SK-N-SH (cell line): ENCODE data around the gene MYMK. TPM values are rescaled to one million over a fixed set of nuclear protein-coding genes. Genes with fewer than 3 reads are reported as not detected.

Source experiments
- CTCF ChIA-PET: fragments of 300-600, 350-600 bp; formaldehyde crosslinking; extraction: SDS; loops from one replicate; lab custom pipeline; 2021; lab: Yijun Ruan, JAX
- POLR2A ChIA-PET: fragments of 350-600 bp; sonication (Branson Sonifier 250); formaldehyde crosslinking; extraction: SDS; loops from one replicate; lab custom pipeline; 2020; ENCODE audit warnings: antibody characterized with exemption, inconsistent platforms; lab: Yijun Ruan, JAX
- DNase-seq: peaks from one replicate; pipeline ENCODE4 v3.0.0; 2012
- H2AFZ ChIP-seq: fragments of 200-600 bp; sonication (generic); 2 replicates; pipeline ENCODE4 v1.8.1; 2016; ENCODE audit warnings: antibody characterized with exemption, mild to moderate bottlenecking, low read depth
- H3F3A ChIP-seq: fragments of 200-600 bp; sonication (generic); replicated peaks from 2 replicates; pipeline ENCODE3; 2016; ENCODE audit warnings: antibody characterized with exemption, mild to moderate bottlenecking; ENCODE audit not compliant: insufficient read depth
- H3K27ac ChIP-seq, 2 experiments: fragments of 200-500 bp in 1 of 2; fragments of 200-600 bp in 1 of 2; sonication (Bioruptor generic) in 1 of 2; sonication (generic), shearing (Covaris generic) in 1 of 2; 2 replicates each; pipeline versions ENCODE4 v1.5.1 to v1.6.1; 2014 to 2016; ENCODE audit warnings: low read depth in 2 of 2, inconsistent platforms in 1 of 2, low read length in 1 of 2, mild to moderate bottlenecking in 1 of 2, mixed read lengths in 1 of 2
- H3K27me3 ChIP-seq: fragments of 200-600 bp; sonication (generic), shearing (Covaris generic); 2 replicates; pipeline ENCODE4 v1.6.1; 2016; ENCODE audit warnings: mixed run types; ENCODE audit not compliant: insufficient read depth
- H3K36me3 ChIP-seq, 2 experiments: fragments of 200-500 bp in 1 of 2; fragments of 200-600 bp in 1 of 2; sonication (Bioruptor generic) in 1 of 2; sonication (generic) in 1 of 2; replicated peaks in 1 of 2; 2 replicates each; pipeline versions ENCODE3 to v1.5.1; 2014 to 2016; ENCODE audit warnings: low read length in 1 of 2, mild to moderate bottlenecking in 1 of 2; ENCODE audit not compliant: insufficient read depth in 2 of 2, control insufficient read depth in 1 of 2
- H3K4me1 ChIP-seq, 2 experiments: fragments of 200-500 bp in 1 of 2; fragments of 200-600 bp in 1 of 2; sonication (Bioruptor generic) in 1 of 2; sonication (generic), shearing (Covaris generic) in 1 of 2; 2 replicates each; pipeline versions ENCODE4 v1.5.1 to v1.6.1; 2014 to 2016; ENCODE audit warnings: low read depth in 1 of 2, low read length in 1 of 2, mixed run types in 1 of 2; ENCODE audit not compliant: insufficient read depth in 2 of 2, control insufficient read depth in 1 of 2
- H3K4me2 ChIP-seq: fragments of 200-600 bp; sonication (generic), shearing (Covaris generic); 2 replicates; pipeline ENCODE4 v1.6.1; 2017; ENCODE audit warnings: mixed run types
- H3K4me3 ChIP-seq, 2 experiments: fragments of 200-500 bp in 1 of 2; fragments of 200-600 bp in 1 of 2; sonication (Bioruptor generic) in 1 of 2; sonication (generic), shearing (Covaris generic) in 1 of 2; 2 replicates each; pipeline versions ENCODE4 v1.5.1 to v1.8.1; 2014 to 2016; ENCODE audit warnings: low read depth in 2 of 2, inconsistent platforms in 1 of 2, low read length in 1 of 2, mild to moderate bottlenecking in 1 of 2, mixed read lengths in 1 of 2, moderate library complexity in 1 of 2
- H3K79me2 ChIP-seq: fragments of 200-600 bp; sonication (generic); 2 replicates; pipeline ENCODE4 v1.8.1; 2017; ENCODE audit warnings: mild to moderate bottlenecking; ENCODE audit not compliant: insufficient read depth
- H3K9ac ChIP-seq: fragments of 200-600 bp; sonication (generic); 2 replicates; pipeline ENCODE4 v1.6.1; 2017; ENCODE audit warnings: mixed run types
- H3K9me2 ChIP-seq: fragments of 200-600 bp; sonication (generic); 2 replicates; pipeline ENCODE4 v1.6.1; 2017; ENCODE audit warnings: mixed run types
- H3K9me3 ChIP-seq: fragments of 200-600 bp; sonication (generic); 2 replicates; pipeline ENCODE4 v1.6.1; 2017; ENCODE audit warnings: mixed run types, mild to moderate bottlenecking, moderate library complexity
- H4K20me1 ChIP-seq: fragments of 200-600 bp; sonication (generic); 2 replicates; pipeline ENCODE4 v1.6.1; 2017; ENCODE audit warnings: mild to moderate bottlenecking, mixed run types; ENCODE audit not compliant: insufficient read depth
- CHD2 ChIP-seq: fragments of 150-350 bp; IDR thresholded peaks from 2 replicates; pipeline ENCODE4 v1.6.1; 2018; ENCODE audit warnings: low read length; ENCODE audit not compliant: partially characterized antibody
- EP300 ChIP-seq, 2 experiments: IDR thresholded peaks; 2 replicates each; pipeline versions ENCODE4 v1.4.0 to v1.6.1; 2012; ENCODE audit warnings: borderline replicate concordance in 1 of 2, low read depth in 1 of 2, low read length in 1 of 2
- EZH2phosphoT487 ChIP-seq: fragments of 200-600 bp; sonication (generic); IDR thresholded peaks from 2 replicates; pipeline ENCODE4 v1.6.1; 2017; ENCODE audit warnings: low read depth, mixed run types, mild to moderate bottlenecking, antibody characterized with exemption, moderate library complexity, borderline replicate concordance
- FOXM1 ChIP-seq: IDR thresholded peaks from 2 replicates; pipeline ENCODE4 v1.4.0; 2012; ENCODE audit warnings: low read depth, mild to moderate bottlenecking
- GATA2 ChIP-seq: sonication (generic); formaldehyde crosslinking; IDR thresholded peaks from 2 replicates; pipeline ENCODE4 v1.5.0; 2020; ENCODE audit warnings: mild to moderate bottlenecking, missing genetic modification reagents
- JUND ChIP-seq: IDR thresholded peaks from 2 replicates; pipeline ENCODE4 v1.4.0; 2012
- MEF2A ChIP-seq: IDR thresholded peaks from 2 replicates; pipeline ENCODE4 v1.4.0; 2012; ENCODE audit warnings: low read depth, borderline replicate concordance
- MXI1 ChIP-seq: IDR thresholded peaks from 2 replicates; pipeline ENCODE4 v1.6.1; 2012; ENCODE audit warnings: mild to moderate bottlenecking, low read depth, low read length, improper control_type of control experiment
- NFIC ChIP-seq: IDR thresholded peaks from 2 replicates; pipeline ENCODE4 v1.4.0; 2012; ENCODE audit warnings: borderline replicate concordance
- NRF1 ChIP-seq: IDR thresholded peaks from 2 replicates; pipeline ENCODE4 v1.6.1; 2012; ENCODE audit warnings: low read depth, mild to moderate bottlenecking, low read length
- POLR2AphosphoS5 ChIP-seq: IDR thresholded peaks from 2 replicates; pipeline ENCODE4 v1.6.1; 2012; ENCODE audit warnings: low read depth, low read length
- RAD21 ChIP-seq: IDR thresholded peaks from 2 replicates; pipeline ENCODE4 v1.6.1; 2012; ENCODE audit warnings: mild to moderate bottlenecking, low read length
- RFX5 ChIP-seq: IDR thresholded peaks from 2 replicates; pipeline ENCODE4 v1.6.1; 2012; ENCODE audit warnings: mild to moderate bottlenecking, improper control_type of control experiment, low read length
- SMC3 ChIP-seq: IDR thresholded peaks from 2 replicates; pipeline ENCODE4 v1.6.1; 2012; ENCODE audit warnings: low read depth, low read length, improper control_type of control experiment
- TAF1 ChIP-seq: IDR thresholded peaks from 2 replicates; pipeline ENCODE4 v1.6.1; 2012; ENCODE audit warnings: low read depth, mild to moderate bottlenecking, low read length, moderate library complexity, borderline replicate concordance
- TCF12 ChIP-seq: IDR thresholded peaks from 2 replicates; pipeline ENCODE4 v1.4.0; 2012
- USF2 ChIP-seq: fragments of 150-350 bp; IDR thresholded peaks from 2 replicates; pipeline ENCODE4 v1.6.1; 2017; ENCODE audit warnings: antibody characterized with exemption, low read length, low read depth, borderline replicate concordance
- YY1 ChIP-seq: IDR thresholded peaks from 2 replicates; pipeline ENCODE4 v1.4.0; 2012; ENCODE audit warnings: low read depth, mild to moderate bottlenecking
- WGBS: methylation state at CpG from one replicate; pipeline ENCODE4 v1.1.6; 2017; ENCODE audit warnings: low lambda C conversion rate; 5-methylcytosine and 5-hydroxymethylcytosine counted together
- polyA plus RNA-seq, 3 experiments: library from polyadenylated mRNA; depleted of rRNA; stranded (reverse); fragments of >200 nt; gene quantifications; 2 replicates each; pipeline ENCODE4 v1.2.3, GENCODE V29; 2012
- TF ChIP-seq, protein P1 (sequence below): fragments of 200-600 bp; sonication (generic); IDR thresholded peaks from 2 replicates; pipeline ENCODE4 v1.6.1; 2017; ENCODE audit warnings: antibody characterized with exemption, mild to moderate bottlenecking, moderate library complexity
- TF ChIP-seq, protein P2 (sequence below): IDR thresholded peaks from 2 replicates; pipeline ENCODE4 v1.4.0; 2012; ENCODE audit warnings: low read depth, borderline replicate concordance

The MYMK gene
- polyA plus RNA-seq, 1 of the 3 experiments (the other 2 are of a cell fraction): not detected

- no peaks in the 10 kb centered on the region for H3K27me3 ChIP-seq
Observed at GRCh38 chr9:133518706-133519449, 5.9 kb downstream of the MYMK start.

DNA sequence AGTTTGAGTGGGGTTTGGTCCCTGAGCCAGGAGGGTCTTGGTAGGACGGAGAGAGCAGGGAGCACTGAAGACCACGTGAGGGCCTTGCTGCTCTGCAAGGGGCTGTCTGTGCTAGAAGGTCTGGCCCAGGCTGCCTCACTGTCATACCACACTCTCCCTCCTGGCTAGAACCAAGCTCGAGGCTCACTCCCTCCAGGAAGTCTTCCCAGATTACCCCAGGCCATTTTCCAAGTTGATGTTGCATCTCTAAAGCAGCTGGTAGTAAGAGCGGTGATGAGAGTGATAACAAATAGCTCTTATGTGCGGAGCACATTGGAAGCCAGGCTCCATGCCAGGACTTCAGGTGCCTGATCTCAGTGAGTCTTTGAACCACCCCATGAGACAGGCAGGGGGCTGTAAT lies 6.6 kb downstream of the MYMK start:
- no peak overlapping the region for H3K4me2 ChIP-seq
- H3K79me2 ChIP-seq: no peaks in the 10 kb centered on the region
- no peaks in the 10 kb centered on the region for H3F3A ChIP-seq
- no peak overlapping the region; a peak in 1 of 4 replicates for H3K27ac ChIP-seq
- H3K4me1 ChIP-seq: peaks cover 0 to 80% of the 10 kb centered on the region in 2 experiments; a peak in 2 of 4 replicates
- DNase-seq: no peak
- 61% methylated on average over 5 of the region's 5 CpGs for WGBS
- no peak overlapping the region for H3K9ac ChIP-seq
- POLR2A ChIA-PET: no interaction called here
- no peak overlapping the region for H3K4me3 ChIP-seq
- no peaks in the 10 kb centered on the region for H3K27me3 ChIP-seq
- H2AFZ ChIP-seq: no peak overlapping the region
- no peaks in the 10 kb centered on the region for H3K9me3 ChIP-seq
- H3K36me3 ChIP-seq: no peaks in the 10 kb centered on the region
- H4K20me1 ChIP-seq: no peaks in the 10 kb centered on the region
- CTCF ChIA-PET: interaction anchor here (0.8 to 1.2 kb wide), 4 partner anchors 15 to 41 kb away, joined by 3 to 4 read pairs (median 3); no protein-coding TSS in a partner anchor
- H3K9me2 ChIP-seq: no peaks in the 10 kb centered on the region
- TF ChIP-seq, protein P1, sequence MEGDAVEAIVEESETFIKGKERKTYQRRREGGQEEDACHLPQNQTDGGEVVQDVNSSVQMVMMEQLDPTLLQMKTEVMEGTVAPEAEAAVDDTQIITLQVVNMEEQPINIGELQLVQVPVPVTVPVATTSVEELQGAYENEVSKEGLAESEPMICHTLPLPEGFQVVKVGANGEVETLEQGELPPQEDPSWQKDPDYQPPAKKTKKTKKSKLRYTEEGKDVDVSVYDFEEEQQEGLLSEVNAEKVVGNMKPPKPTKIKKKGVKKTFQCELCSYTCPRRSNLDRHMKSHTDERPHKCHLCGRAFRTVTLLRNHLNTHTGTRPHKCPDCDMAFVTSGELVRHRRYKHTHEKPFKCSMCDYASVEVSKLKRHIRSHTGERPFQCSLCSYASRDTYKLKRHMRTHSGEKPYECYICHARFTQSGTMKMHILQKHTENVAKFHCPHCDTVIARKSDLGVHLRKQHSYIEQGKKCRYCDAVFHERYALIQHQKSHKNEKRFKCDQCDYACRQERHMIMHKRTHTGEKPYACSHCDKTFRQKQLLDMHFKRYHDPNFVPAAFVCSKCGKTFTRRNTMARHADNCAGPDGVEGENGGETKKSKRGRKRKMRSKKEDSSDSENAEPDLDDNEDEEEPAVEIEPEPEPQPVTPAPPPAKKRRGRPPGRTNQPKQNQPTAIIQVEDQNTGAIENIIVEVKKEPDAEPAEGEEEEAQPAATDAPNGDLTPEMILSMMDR: no peak
- TF ChIP-seq TAF1: no peak
- no peak for TF ChIP-seq USF2
- TF ChIP-seq NFIC: no peak
- TF ChIP-seq JUND: no peak
- no peak for TF ChIP-seq NRF1
- no peak for TF ChIP-seq EZH2phosphoT487
- no peak for TF ChIP-seq MEF2A
- TF ChIP-seq GATA2 (CRISPR knock-in tag): no peak
- TF ChIP-seq POLR2AphosphoS5: no peak
- TF ChIP-seq SMC3: no peak
- no peak for TF ChIP-seq YY1
- no peak for TF ChIP-seq EP300 (IDR thresholded peaks at IDR 0.05; ENCODE audit: borderline replicate concordance in 1 of 2, low read depth in 1 of 2, low read length in 1 of 2)

More at GRCh38 chr9:133518706-133519449, 5.9 kb downstream of the MYMK start:
- H4K20me1 ChIP-seq: no peaks in the 10 kb centered on the region
- POLR2A ChIA-PET: no interaction called here
- peaks cover 0 to 79% of the 10 kb centered on the region in 2 experiments; a peak in 1 of 4 replicates for H3K4me1 ChIP-seq
- TF ChIP-seq RFX5 (no peak), NFIC (no peak), EP300 (IDR thresholded peaks at IDR 0.05; ENCODE audit: borderline replicate concordance in 1 of 2, low read depth in 1 of 2, low read length in 1 of 2) (no peak), FOXM1 (no peak), RAD21 (no peak), JUND (no peak), USF2 (no peak), TCF12 (no peak), CHD2 (no peak), MXI1 (no peak)
- TF ChIP-seq, protein P2, sequence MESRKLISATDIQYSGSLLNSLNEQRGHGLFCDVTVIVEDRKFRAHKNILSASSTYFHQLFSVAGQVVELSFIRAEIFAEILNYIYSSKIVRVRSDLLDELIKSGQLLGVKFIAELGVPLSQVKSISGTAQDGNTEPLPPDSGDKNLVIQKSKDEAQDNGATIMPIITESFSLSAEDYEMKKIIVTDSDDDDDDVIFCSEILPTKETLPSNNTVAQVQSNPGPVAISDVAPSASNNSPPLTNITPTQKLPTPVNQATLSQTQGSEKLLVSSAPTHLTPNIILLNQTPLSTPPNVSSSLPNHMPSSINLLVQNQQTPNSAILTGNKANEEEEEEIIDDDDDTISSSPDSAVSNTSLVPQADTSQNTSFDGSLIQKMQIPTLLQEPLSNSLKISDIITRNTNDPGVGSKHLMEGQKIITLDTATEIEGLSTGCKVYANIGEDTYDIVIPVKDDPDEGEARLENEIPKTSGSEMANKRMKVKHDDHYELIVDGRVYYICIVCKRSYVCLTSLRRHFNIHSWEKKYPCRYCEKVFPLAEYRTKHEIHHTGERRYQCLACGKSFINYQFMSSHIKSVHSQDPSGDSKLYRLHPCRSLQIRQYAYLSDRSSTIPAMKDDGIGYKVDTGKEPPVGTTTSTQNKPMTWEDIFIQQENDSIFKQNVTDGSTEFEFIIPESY: no peak
- no peaks in the 10 kb centered on the region for H3K36me3 ChIP-seq
- H3K4me3 ChIP-seq: no peak overlapping the region
- 65% methylated on average over 16 of the region's 27 CpGs for WGBS
- no peak overlapping the region; a peak in 1 of 4 replicates for H3K27ac ChIP-seq
- no peaks in the 10 kb centered on the region for H3F3A ChIP-seq
- H3K4me2 ChIP-seq: no peak overlapping the region
- H3K9me2 ChIP-seq: no peaks in the 10 kb centered on the region
- CTCF ChIA-PET: interaction anchor here (1.0 to 1.2 kb wide), 2 partner anchors 14 to 41 kb away, joined by 3 to 4 read pairs; no protein-coding TSS in a partner anchor
- H3K9me3 ChIP-seq: no peaks in the 10 kb centered on the region
- DNase-seq: no peak
- H3K79me2 ChIP-seq: no peaks in the 10 kb centered on the region
- H3K9ac ChIP-seq: no peak overlapping the region
- no peak overlapping the region for H2AFZ ChIP-seq
